Measurements from ENCODE around the gene EOLA2.

Gene EOLA2

GRCh38 chrX:149939655-149939904 lies 1.3 kb upstream of the EOLA2 start:
- H3K9me3 ChIP-seq (ENCODE audit: control insufficient read depth, insufficient read depth, low read depth, low read length), result no peaks in the 10 kb centered on the region
- H3K4me3 ChIP-seq (ENCODE audit: low read depth, low read length), result peak overlapping the region; percentile 41
- peak overlapping the region; percentile 50 for H3K27ac ChIP-seq (ENCODE audit: extremely low read depth, low read depth, low read length)
- ChIA-PET POLR2A (interaction anchor here (0.6 to 3.8 kb wide), 8 partner anchors 24 to 754 kb away, joined by 3 to 51 read pairs (median 4); partner anchors contain the start of genes EOLA1, MAMLD1, MTM1 and MTMR1), CTCF (interaction anchor here (0.7 to 2.1 kb wide), 6 partner anchors 10 to 1040 kb away, joined by 3 to 11 read pairs (median 4); no protein-coding TSS in a partner anchor)
- TF ChIP-seq KLF10 (tag by site-specific recombination; IDR thresholded peaks at IDR 0.05) (peak; percentile 28; the same call in 1 of the 2 replicates), ZNF155 (tag by site-specific recombination; IDR thresholded peaks at IDR 0.05) (no peak), KLF8 (tag by site-specific recombination; IDR thresholded peaks at IDR 0.05) (peak; percentile 48), GLIS2 (tag by site-specific recombination; IDR thresholded peaks at IDR 0.05) (0 out of 2 replicates have a peak, but pooled peaks have one; percentile 9), ZNF335 (tag by site-specific recombination; conservative IDR thresholded peaks at IDR 0.05) (0 out of 2 replicates have a peak, but pooled peaks have one; percentile 14), ZNF629 (tag by site-specific recombination; IDR thresholded peaks at IDR 0.05) (no peak), ZNF521 (tag by site-specific recombination; IDR thresholded peaks at IDR 0.05) (no peak), ZNF610 (tag by site-specific recombination; IDR thresholded peaks at IDR 0.05; ENCODE audit: borderline replicate concordance) (0 out of 2 replicates have a peak, but pooled peaks have one; percentile 33), KLF1 (tag by site-specific recombination; IDR thresholded peaks at IDR 0.05) (0 out of 2 replicates have a peak, but pooled peaks have one; percentile 2), ZBTB10 (tag by site-specific recombination; IDR thresholded peaks at IDR 0.05) (no peak), ZNF837 (tag by site-specific recombination; IDR thresholded peaks at IDR 0.05) (no peak), ZNF324 (tag by site-specific recombination; IDR thresholded peaks at IDR 0.05) (no peak)
- no peaks in the 10 kb centered on the region for H3K4me1 ChIP-seq (ENCODE audit: control insufficient read depth, insufficient read depth, low read length)
- peaks cover 0 to 13% of the 10 kb centered on the region in 2 experiments; a peak in 2 of 3 replicates for H3K36me3 ChIP-seq (ENCODE audit: control insufficient read depth in 2 of 2, insufficient read depth in 1 of 2, low read length in 2 of 2)

- no peak overlapping the region for H3K27ac ChIP-seq (ENCODE audit: extremely low read depth, low read depth, low read length)
- no peaks in the 10 kb centered on the region for H3K9me3 ChIP-seq (ENCODE audit: control insufficient read depth, insufficient read depth, low read depth, low read length)
- peak overlapping the region; percentile 50 for H3K4me3 ChIP-seq (ENCODE audit: low read depth, low read length)
- peaks cover 0 to 15% of the 10 kb centered on the region in 2 experiments; a peak in 2 of 3 replicates for H3K36me3 ChIP-seq (ENCODE audit: control insufficient read depth in 2 of 2, insufficient read depth in 1 of 2, low read length in 2 of 2)
- H3K4me1 ChIP-seq (ENCODE audit: control insufficient read depth, insufficient read depth, low read length), result no peaks in the 10 kb centered on the region
- POLR2A ChIA-PET, result interaction anchor here (0.6 to 3.8 kb wide), 11 partner anchors 10 to 629 kb away, joined by 3 to 51 read pairs (median 4); partner anchors contain the start of genes EOLA1, MAMLD1 and MTM1
- TF ChIP-seq ZNF132 (tag by site-specific recombination; IDR thresholded peaks at IDR 0.05; ENCODE audit: borderline replicate concordance) (no peak), GLIS2 (tag by site-specific recombination; IDR thresholded peaks at IDR 0.05) (no peak), ZNF473 (tag by site-specific recombination; IDR thresholded peaks at IDR 0.05) (no peak), KLF10 (tag by site-specific recombination; IDR thresholded peaks at IDR 0.05) (no peak), KLF1 (tag by site-specific recombination; IDR thresholded peaks at IDR 0.05) (no peak), ZNF555 (tag by site-specific recombination; conservative IDR thresholded peaks at IDR 0.05) (no peak)
- CTCF ChIA-PET, result interaction anchor here (0.6 to 2.1 kb wide), 9 partner anchors 11 to 1477 kb away, joined by 3 to 11 read pairs (median 3); no protein-coding TSS in a partner anchor
Observed at GRCh38 chrX:149938881-149939654, 777 bp upstream of the EOLA2 start.

GRCh38 chrX:149937871-149938426 lies 342 bp downstream of the EOLA2 start:
- Histone ChIP-seq H3K4me1 (ENCODE audit: control insufficient read depth, insufficient read depth, low read length) (no peaks in the 10 kb centered on the region), H3K9me3 (ENCODE audit: control insufficient read depth, insufficient read depth, low read depth, low read length) (no peaks in the 10 kb centered on the region), H3K36me3 (ENCODE audit: control insufficient read depth in 2 of 2, insufficient read depth in 1 of 2, low read length in 2 of 2) (peaks cover 0 to 14% of the 10 kb centered on the region in 2 experiments; a peak in 1 of 3 replicates), H3K4me3 (ENCODE audit: low read depth, low read length) (peak overlapping the region; percentile 79), H3K27ac (ENCODE audit: extremely low read depth, low read depth, low read length) (peak overlapping the region; percentile 65; the same call in 1 of the 2 replicates)
- CTCF ChIA-PET, result interaction anchor here (0.5 to 1.2 kb wide), 6 partner anchors 42 to 779 kb away, joined by 3 to 4 read pairs (median 4); no protein-coding TSS in a partner anchor
- POLR2A ChIA-PET, result interaction anchor here (0.6 to 3.8 kb wide), 5 partner anchors 11 to 398 kb away, joined by 3 to 51 read pairs (median 3); partner anchors contain the start of gene EOLA1
- TF ChIP-seq ZNF335 (tag by site-specific recombination; conservative IDR thresholded peaks at IDR 0.05), result peak; percentile 44; the same call in 1 of the 2 replicates
- TF ChIP-seq EGR2 (tag by site-specific recombination; IDR thresholded peaks at IDR 0.05; ENCODE audit: low read depth), result peak; percentile 46; the same call in 1 of the 2 replicates
- 0 out of 2 replicates have a peak, but pooled peaks have one; percentile 5 for TF ChIP-seq ZNF777 (tag by site-specific recombination; IDR thresholded peaks at IDR 0.05; ENCODE audit: borderline replicate concordance)
- no peak for TF ChIP-seq ZNF37A (tag by site-specific recombination; IDR thresholded peaks at IDR 0.05)
- no peak for TF ChIP-seq ZSCAN18 (tag by site-specific recombination; IDR thresholded peaks at IDR 0.05)
- no peak for TF ChIP-seq ZNF571 (tag by site-specific recombination; IDR thresholded peaks at IDR 0.05)
- TF ChIP-seq SP3 (tag by site-specific recombination; IDR thresholded peaks at IDR 0.05), result no peak
- TF ChIP-seq GLI2 (tag by site-specific recombination; IDR thresholded peaks at IDR 0.05; ENCODE audit: borderline replicate concordance, low read depth), result no peak
- TF ChIP-seq ELK4 (IDR thresholded peaks at IDR 0.05; ENCODE audit: borderline replicate concordance, low read depth, low read length), result no peak
- TF ChIP-seq ZBTB20 (tag by site-specific recombination; IDR thresholded peaks at IDR 0.05), result 0 out of 2 replicates have a peak, but pooled peaks have one; percentile 39
